ENCODE measurements around the gene PCDHB11.
"Not testable (repeated sequence)": the region's sequence is repeated elsewhere in the genome, so short reads cannot be mapped to it uniquely, and the experiment has no call there.

DNA sequence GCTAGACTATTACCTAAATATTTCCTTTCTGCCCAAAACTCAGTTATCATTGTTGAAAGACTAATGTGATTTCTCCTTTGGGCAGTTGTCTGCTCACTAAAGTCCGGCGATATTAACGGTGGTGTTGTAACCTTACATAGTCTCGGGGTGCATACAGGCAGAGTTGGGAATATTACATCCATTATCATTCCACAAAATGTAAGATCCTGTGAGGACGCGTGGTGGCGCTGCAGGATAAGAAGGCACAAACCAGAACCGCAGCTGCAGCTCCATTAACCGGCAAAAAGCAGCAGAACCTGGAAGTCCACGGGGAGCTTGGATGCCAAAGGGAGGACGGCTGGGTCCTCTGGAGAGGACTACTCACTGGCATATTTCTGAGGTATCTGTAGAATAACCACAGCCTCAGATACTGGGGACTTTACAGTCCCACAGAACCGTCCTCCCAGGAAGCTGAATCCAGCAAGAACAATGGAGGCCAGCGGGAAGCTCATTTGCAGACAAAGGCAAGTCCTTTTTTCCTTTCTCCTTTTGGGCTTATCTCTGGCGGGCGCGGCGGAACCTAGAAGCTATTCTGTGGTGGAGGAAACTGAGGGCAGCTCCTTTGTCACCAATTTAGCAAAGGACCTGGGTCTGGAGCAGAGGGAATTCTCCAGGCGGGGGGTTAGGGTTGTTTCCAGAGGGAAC, 14.4 kb downstream of the PCDHB11 start, which contains the start of gene PCDHB13:
- TF ChIP-seq CTCF (IDR thresholded peaks at IDR 0.05) = peak; percentile 19 to 52 (median 29)
- not testable (repeated sequence) for TF ChIP-seq POLR2AphosphoS5 (IDR thresholded peaks at IDR 0.05)

All from transverse colon (tissue), 4 donors.